IMR-90 (cell line): ENCODE measurements around the gene PRAC1.

Experiments used
- BHLHE40 ChIP-seq: fragments of 150-350 bp; IDR thresholded peaks from 2 replicates; pipeline ENCODE4 v1.6.1; 2016; ENCODE audit warnings: mild to moderate bottlenecking, low read depth, low read length
- CEBPB ChIP-seq: IDR thresholded peaks from 2 replicates; pipeline ENCODE4 v1.6.1; 2012; ENCODE audit warnings: low read depth, low read length, improper control_type of control experiment
- FOS ChIP-seq: fragments of 150-350 bp; IDR thresholded peaks from 2 replicates; pipeline ENCODE4 v1.6.1; 2016; ENCODE audit warnings: low read depth, low read length
- POLR2A ChIP-seq: IDR thresholded peaks from 2 replicates; pipeline ENCODE4 v1.6.1; 2012; ENCODE audit warnings: mild to moderate bottlenecking, low read depth, low read length
- RAD21 ChIP-seq: IDR thresholded peaks from 2 replicates; pipeline ENCODE4 v1.6.1; 2012; ENCODE audit warnings: low read length, improper control_type of control experiment
- RCOR1 ChIP-seq: IDR thresholded peaks from 2 replicates; pipeline ENCODE4 v1.6.1; 2012; ENCODE audit warnings: mild to moderate bottlenecking, low read length, improper control_type of control experiment; ENCODE audit not compliant: insufficient replicate concordance
- TF ChIP-seq, protein P1 (sequence below): conservative IDR thresholded peaks from 2 replicates; pipeline ENCODE4 v1.5.1; 2012; ENCODE audit warnings: mild to moderate bottlenecking, low read depth, low read length, improper control_type of control experiment

GRCh38 chr17:48726916-48727286 is 4.6 kb upstream of the PRAC1 start:
- TF ChIP-seq RAD21 (no peak), FOS (no peak), BHLHE40 (no peak), RCOR1 (no peak), POLR2A (no peak), CEBPB (no peak)
- TF ChIP-seq, protein P1, sequence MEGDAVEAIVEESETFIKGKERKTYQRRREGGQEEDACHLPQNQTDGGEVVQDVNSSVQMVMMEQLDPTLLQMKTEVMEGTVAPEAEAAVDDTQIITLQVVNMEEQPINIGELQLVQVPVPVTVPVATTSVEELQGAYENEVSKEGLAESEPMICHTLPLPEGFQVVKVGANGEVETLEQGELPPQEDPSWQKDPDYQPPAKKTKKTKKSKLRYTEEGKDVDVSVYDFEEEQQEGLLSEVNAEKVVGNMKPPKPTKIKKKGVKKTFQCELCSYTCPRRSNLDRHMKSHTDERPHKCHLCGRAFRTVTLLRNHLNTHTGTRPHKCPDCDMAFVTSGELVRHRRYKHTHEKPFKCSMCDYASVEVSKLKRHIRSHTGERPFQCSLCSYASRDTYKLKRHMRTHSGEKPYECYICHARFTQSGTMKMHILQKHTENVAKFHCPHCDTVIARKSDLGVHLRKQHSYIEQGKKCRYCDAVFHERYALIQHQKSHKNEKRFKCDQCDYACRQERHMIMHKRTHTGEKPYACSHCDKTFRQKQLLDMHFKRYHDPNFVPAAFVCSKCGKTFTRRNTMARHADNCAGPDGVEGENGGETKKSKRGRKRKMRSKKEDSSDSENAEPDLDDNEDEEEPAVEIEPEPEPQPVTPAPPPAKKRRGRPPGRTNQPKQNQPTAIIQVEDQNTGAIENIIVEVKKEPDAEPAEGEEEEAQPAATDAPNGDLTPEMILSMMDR: no peak
